CD8-positive, alpha-beta memory T cell (primary cell): Measurements from ENCODE around the gene CD36. TPM values are rescaled to one million over a fixed set of nuclear protein-coding genes. Genes with fewer than 3 reads are reported as not detected.

Experiments used
- CTCF ChIA-PET: fragments of 350-600 bp; sonication (Branson Sonifier 250); formaldehyde crosslinking; loops from one replicate; lab custom pipeline; 2021; ENCODE audit warnings: antibody characterized with exemption; lab: Charles Lee
- POLR2A ChIA-PET: fragments of 350-600 bp; sonication (Branson Sonifier 250); formaldehyde crosslinking; loops from one replicate; lab custom pipeline; 2021; ENCODE audit warnings: antibody characterized with exemption; lab: Charles Lee
- DNase-seq, 5 donors: peaks; one replicate each; pipeline versions ENCODE4 v3.0.0 to v3.0.0-alpha.2; 2020 to 2022; ENCODE audit warnings: mixed read lengths in 1 of 5
- H3K27ac ChIP-seq: one replicate; pipeline ENCODE4 v1.7.0; 2013; ENCODE audit warnings: low read depth, mild to moderate bottlenecking, low read length, moderate library complexity
- H3K27me3 ChIP-seq: 2 replicates; pipeline ENCODE4 v1.7.0; 2013; ENCODE audit warnings: low read length, mild to moderate bottlenecking; ENCODE audit not compliant: insufficient read depth, poor library complexity, severe bottlenecking
- H3K36me3 ChIP-seq: 2 replicates; pipeline ENCODE4 v1.7.0; 2013; ENCODE audit warnings: mild to moderate bottlenecking, low read length, moderate library complexity; ENCODE audit not compliant: insufficient read depth
- H3K4me1 ChIP-seq: 2 replicates; pipeline ENCODE4 v1.7.0; 2013; ENCODE audit warnings: mild to moderate bottlenecking, low read length, moderate library complexity; ENCODE audit not compliant: insufficient read depth
- H3K4me3 ChIP-seq: 2 replicates; pipeline ENCODE4 v1.7.0; 2013; ENCODE audit warnings: mild to moderate bottlenecking, low read length
- H3K9me3 ChIP-seq: 2 replicates; pipeline ENCODE4 v1.7.0; 2013; ENCODE audit warnings: mild to moderate bottlenecking, low read length
- H3K27ac Mint-ChIP-seq, 8 donors: one replicate each; pipeline ENCODE4 v1.8.0; 2020 to 2021; ENCODE audit warnings: mixed read lengths in 8 of 8, mild to moderate bottlenecking in 6 of 8, inconsistent platforms in 3 of 8, moderate library complexity in 3 of 8
- H3K27me3 Mint-ChIP-seq, 2 donors: one replicate each; pipeline ENCODE4 v1.8.0; 2020 to 2021; ENCODE audit warnings: mixed read lengths in 2 of 2, mild to moderate bottlenecking in 1 of 2, moderate library complexity in 1 of 2
- H3K36me3 Mint-ChIP-seq, 3 donors: one replicate each; pipeline ENCODE4 v1.8.0; 2020 to 2021; ENCODE audit warnings: mixed read lengths in 3 of 3, inconsistent platforms in 1 of 3, mild to moderate bottlenecking in 1 of 3
- H3K4me1 Mint-ChIP-seq, 3 donors: one replicate each; pipeline ENCODE4 v1.8.0; 2020 to 2021; ENCODE audit warnings: mixed read lengths in 3 of 3, inconsistent platforms in 1 of 3, mild to moderate bottlenecking in 1 of 3
- H3K4me3 Mint-ChIP-seq, 7 donors: one replicate each; pipeline ENCODE4 v1.8.0; 2020 to 2021; ENCODE audit warnings: mixed read lengths in 7 of 7, mild to moderate bottlenecking in 6 of 7, moderate library complexity in 4 of 7, inconsistent platforms in 2 of 7
- H3K9me3 Mint-ChIP-seq, 5 donors: one replicate each; pipeline ENCODE4 v1.8.0; 2020 to 2022; ENCODE audit warnings: mixed read lengths in 5 of 5, mild to moderate bottlenecking in 3 of 5, moderate library complexity in 2 of 5, inconsistent platforms in 1 of 5
- polyA plus RNA-seq: library from polyadenylated mRNA; unstranded; fragments of 300-500 nt; fragmentation: Illumina TruSeq; gene quantifications from one replicate; pipeline ENCODE4 v1.2.3, GENCODE V29; 2021
- total RNA-seq, 2 experiments: library from RNA; stranded (reverse); gene quantifications; one replicate each; pipeline ENCODE4 v1.2.3, GENCODE V29; 2021

Gene CD36
- total and polyA plus RNA-seq, 3 experiments from 2014 or later, result 4.6 to 4.7 TPM; not detected in 1

GRCh38 chr7:80678707-80679106 is 40.3 kb downstream of the CD36 start:
- Histone ChIP-seq H3K27me3 (no peaks in the 10 kb centered on the region), H3K36me3 (no peaks in the 10 kb centered on the region), H3K4me1 (no peaks in the 10 kb centered on the region), H3K4me3 (no peak overlapping the region), H3K9me3 (no peaks in the 10 kb centered on the region), H3K27ac (no peak overlapping the region)
- H3K36me3 Mint-ChIP-seq, result no peaks in the 10 kb centered on the region
- DNase-seq, result no peak
- ChIA-PET CTCF (no interaction called here), POLR2A (no interaction called here)
- H3K4me1 Mint-ChIP-seq, result no peaks in the 10 kb centered on the region
- H3K27me3 Mint-ChIP-seq, result no peaks in the 10 kb centered on the region
- H3K27ac Mint-ChIP-seq, result no peak overlapping the region
- no peak overlapping the region for H3K4me3 Mint-ChIP-seq
- peaks cover 0 to 10% (median 4%) of the 10 kb centered on the region in 5 donors for H3K9me3 Mint-ChIP-seq

- H3K27me3 Mint-ChIP-seq, result no peaks in the 10 kb centered on the region
- H3K4me1 Mint-ChIP-seq, result no peaks in the 10 kb centered on the region
- CTCF ChIA-PET, result interaction anchor here (0.7 kb wide), 1 partner anchor 13 kb away, joined by 4 read pairs; no protein-coding TSS in a partner anchor
- Histone ChIP-seq H3K36me3 (no peaks in the 10 kb centered on the region), H3K27me3 (no peaks in the 10 kb centered on the region), H3K4me3 (no peak overlapping the region), H3K27ac (no peak overlapping the region), H3K9me3 (no peaks in the 10 kb centered on the region), H3K4me1 (no peaks in the 10 kb centered on the region)
- POLR2A ChIA-PET, result no interaction called here
- H3K4me3 Mint-ChIP-seq, result no peak overlapping the region
- peaks cover 0 to 6% (median 4%) of the 10 kb centered on the region in 5 donors for H3K9me3 Mint-ChIP-seq
- no peak overlapping the region for H3K27ac Mint-ChIP-seq
- DNase-seq, result no peak
- H3K36me3 Mint-ChIP-seq, result no peaks in the 10 kb centered on the region
Measured at GRCh38 chr7:80679921-80680907, 41.8 kb downstream of the CD36 start.

GRCh38 chr7:80681272-80681885 is 42.9 kb downstream of the CD36 start:
- POLR2A ChIA-PET, result no interaction called here
- CTCF ChIA-PET, result no interaction called here

GRCh38 chr7:80682744-80683143 is 44.3 kb downstream of the CD36 start:
- Mint-ChIP-seq H3K9me3 (peaks cover 0 to 6% (median 2%) of the 10 kb centered on the region in 5 donors), H3K4me3 (no peak overlapping the region), H3K27ac (no peak overlapping the region), H3K36me3 (no peaks in the 10 kb centered on the region), H3K27me3 (no peaks in the 10 kb centered on the region), H3K4me1 (no peaks in the 10 kb centered on the region)
- H3K9me3 ChIP-seq, result no peaks in the 10 kb centered on the region
- H3K4me3 ChIP-seq, result no peak overlapping the region
- H3K27ac ChIP-seq, result no peak overlapping the region
- no peaks in the 10 kb centered on the region for H3K36me3 ChIP-seq
- POLR2A ChIA-PET, result no interaction called here
- H3K4me1 ChIP-seq, result no peaks in the 10 kb centered on the region
- no peak for DNase-seq
- CTCF ChIA-PET, result no interaction called here
- no peaks in the 10 kb centered on the region for H3K27me3 ChIP-seq

More at GRCh38 chr7:80681272-80681885, 42.9 kb downstream of the CD36 start:
- no peak overlapping the region for H3K4me3 Mint-ChIP-seq
- no peaks in the 10 kb centered on the region for H3K4me1 Mint-ChIP-seq
- no peak overlapping the region for H3K27ac Mint-ChIP-seq
- H3K4me3 ChIP-seq, result no peak overlapping the region
- H3K36me3 ChIP-seq, result no peaks in the 10 kb centered on the region
- H3K27me3 ChIP-seq, result no peaks in the 10 kb centered on the region
- H3K9me3 Mint-ChIP-seq, result peaks cover 2 to 6% (median 3%) of the 10 kb centered on the region in 5 donors
- H3K27ac ChIP-seq, result no peak overlapping the region
- H3K4me1 ChIP-seq, result no peaks in the 10 kb centered on the region
- DNase-seq, result no peak
- no peaks in the 10 kb centered on the region for H3K27me3 Mint-ChIP-seq
- H3K36me3 Mint-ChIP-seq, result no peaks in the 10 kb centered on the region
- no peaks in the 10 kb centered on the region for H3K9me3 ChIP-seq

GRCh38 chr7:80686576-80686975 is 48.1 kb downstream of the CD36 start:
- ChIA-PET CTCF (no interaction called here), POLR2A (no interaction called here)
- Histone ChIP-seq H3K27ac (no peak overlapping the region), H3K27me3 (no peaks in the 10 kb centered on the region), H3K36me3 (no peaks in the 10 kb centered on the region), H3K4me1 (no peaks in the 10 kb centered on the region), H3K9me3 (no peaks in the 10 kb centered on the region), H3K4me3 (no peak overlapping the region)
- DNase-seq, result no peak
- Mint-ChIP-seq H3K4me1 (no peaks in the 10 kb centered on the region), H3K4me3 (no peak overlapping the region), H3K27me3 (peaks cover 0 to 2% of the 10 kb centered on the region in 2 donors), H3K36me3 (no peaks in the 10 kb centered on the region), H3K27ac (no peak overlapping the region), H3K9me3 (peaks cover 5 to 15% (median 8%) of the 10 kb centered on the region in 5 donors)

- Mint-ChIP-seq H3K9me3 (peaks cover 0 to 7% (median 2%) of the 10 kb centered on the region in 5 donors), H3K4me3 (no peak overlapping the region), H3K4me1 (no peaks in the 10 kb centered on the region), H3K27ac (no peak overlapping the region), H3K27me3 (no peaks in the 10 kb centered on the region), H3K36me3 (no peaks in the 10 kb centered on the region)
- Histone ChIP-seq H3K27me3 (no peaks in the 10 kb centered on the region), H3K36me3 (no peaks in the 10 kb centered on the region), H3K27ac (no peak overlapping the region), H3K9me3 (no peaks in the 10 kb centered on the region), H3K4me1 (no peaks in the 10 kb centered on the region), H3K4me3 (no peak overlapping the region)
- ChIA-PET CTCF (no interaction called here), POLR2A (no interaction called here)
- peak in 1 of 5 donors; percentile 7 for DNase-seq
Measured at GRCh38 chr7:80699045-80699638, 60.7 kb downstream of the CD36 start.

- Mint-ChIP-seq H3K4me1 (no peaks in the 10 kb centered on the region), H3K27me3 (no peaks in the 10 kb centered on the region)
- no peaks in the 10 kb centered on the region for H3K36me3 ChIP-seq
Measured at GRCh38 chr7:80699721-80700256, 61.3 kb downstream of the CD36 start.

More at GRCh38 chr7:80699721-80700256, 61.3 kb downstream of the CD36 start:
- H3K27ac ChIP-seq, result no peak overlapping the region
- Mint-ChIP-seq H3K27ac (no peak overlapping the region), H3K4me3 (no peak overlapping the region), H3K9me3 (peaks cover 0 to 7% (median 2%) of the 10 kb centered on the region in 5 donors), H3K36me3 (no peaks in the 10 kb centered on the region)
- H3K4me3 ChIP-seq, result no peak overlapping the region
- POLR2A ChIA-PET, result no interaction called here
- CTCF ChIA-PET, result no interaction called here
- H3K4me1 ChIP-seq, result no peaks in the 10 kb centered on the region
- no peaks in the 10 kb centered on the region for H3K27me3 ChIP-seq
- no peak for DNase-seq
- H3K9me3 ChIP-seq, result no peaks in the 10 kb centered on the region
